Neuron (in vitro differentiated cells): ENCODE measurements around the gene ATRNL1.

Source experiments
- H2AFZ ChIP-seq: one replicate; pipeline ENCODE4 v1.6.1; 2013; ENCODE audit warnings: low read depth, mild to moderate bottlenecking, inconsistent platforms, low read length, moderate library complexity
- H3K27me3 ChIP-seq: one replicate; pipeline ENCODE4 v1.6.1; 2013; ENCODE audit warnings: low read length; ENCODE audit not compliant: insufficient read depth
- H3K36me3 ChIP-seq: one replicate; pipeline ENCODE4 v1.6.1; 2013; ENCODE audit warnings: low read length; ENCODE audit not compliant: insufficient read depth
- H3K4me1 ChIP-seq: one replicate; pipeline ENCODE4 v1.6.1; 2013; ENCODE audit warnings: low read length; ENCODE audit not compliant: insufficient read depth
- H3K4me3 ChIP-seq: 2 replicates; pipeline ENCODE4 v1.5.1; 2013; ENCODE audit warnings: mild to moderate bottlenecking, low read length, moderate library complexity
- H3K9me3 ChIP-seq: one replicate; pipeline ENCODE4 v1.6.1; 2013; ENCODE audit warnings: low read length

Gene ATRNL1

DNA sequence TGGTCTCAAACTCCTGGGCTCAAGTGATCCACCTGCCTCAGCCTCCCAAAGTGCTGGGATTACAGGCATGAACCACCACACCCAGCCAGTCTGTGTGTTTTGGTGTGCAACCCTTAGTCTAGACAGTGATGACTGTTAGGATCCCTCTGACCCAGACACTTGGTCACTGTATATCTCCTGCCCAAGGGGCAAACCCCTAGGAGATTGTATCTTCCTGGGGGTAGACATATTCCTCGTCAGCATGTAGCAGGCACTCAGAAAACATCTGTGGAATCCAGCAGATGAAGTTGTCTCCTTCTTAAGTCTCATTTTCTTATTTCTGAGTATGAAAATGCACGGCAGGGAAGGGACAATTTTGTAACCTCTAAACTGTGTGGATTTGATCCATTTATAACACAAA lies 887.3 kb downstream of the ATRNL1 start:
- Histone ChIP-seq H2AFZ (no peak overlapping the region), H3K36me3 (no peaks in the 10 kb centered on the region), H3K4me3 (no peak overlapping the region), H3K4me1 (no peaks in the 10 kb centered on the region), H3K27me3 (no peaks in the 10 kb centered on the region), H3K9me3 (no peaks in the 10 kb centered on the region)

DNA sequence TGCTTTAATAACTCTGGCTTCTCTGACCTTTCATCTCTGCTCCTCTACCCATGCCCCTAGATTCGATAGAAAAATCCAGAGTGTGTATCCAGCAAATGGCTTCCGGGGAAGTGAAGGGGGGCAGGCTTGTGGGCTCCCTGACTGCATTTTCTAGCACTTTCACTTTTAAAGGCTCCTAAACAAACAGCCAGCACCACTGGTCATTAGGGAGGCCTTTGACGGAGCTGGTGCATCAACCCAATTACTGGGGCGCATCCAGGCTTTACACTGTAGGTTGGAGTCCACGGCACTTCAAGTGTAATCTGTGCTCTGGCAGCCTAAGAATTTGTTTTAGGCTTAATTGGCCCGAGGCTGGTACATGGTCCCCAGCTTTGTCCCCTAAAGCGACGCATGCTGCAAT lies 887.9 kb downstream of the ATRNL1 start:
- Histone ChIP-seq H3K36me3 (no peaks in the 10 kb centered on the region), H2AFZ (no peak overlapping the region), H3K4me1 (no peaks in the 10 kb centered on the region), H3K4me3 (no peak overlapping the region), H3K9me3 (peaks cover 4% of the 10 kb centered on the region), H3K27me3 (no peaks in the 10 kb centered on the region)

DNA sequence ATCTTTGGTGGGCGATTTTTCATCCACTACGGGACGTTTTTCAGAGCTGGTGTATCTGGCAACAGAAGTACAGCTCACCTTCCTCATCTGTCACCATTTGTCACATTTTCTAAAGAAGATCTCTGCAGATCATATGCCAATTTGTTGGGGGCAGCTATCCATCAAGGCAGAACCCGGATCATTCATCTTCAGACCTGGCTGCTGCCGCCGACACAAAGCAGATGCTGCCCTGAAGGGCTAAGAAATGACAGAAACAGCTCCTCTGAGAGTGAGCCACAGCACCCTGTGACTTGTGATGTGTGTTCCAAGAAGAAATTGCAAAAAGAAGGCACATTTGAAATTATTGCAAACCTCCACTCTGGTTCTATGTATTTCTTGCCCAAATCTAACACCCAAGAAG lies 888.9 kb downstream of the ATRNL1 start:
- Histone ChIP-seq H2AFZ (no peak overlapping the region), H3K9me3 (peaks cover 4% of the 10 kb centered on the region), H3K4me3 (no peak overlapping the region), H3K4me1 (no peaks in the 10 kb centered on the region), H3K36me3 (no peaks in the 10 kb centered on the region), H3K27me3 (no peaks in the 10 kb centered on the region)

DNA sequence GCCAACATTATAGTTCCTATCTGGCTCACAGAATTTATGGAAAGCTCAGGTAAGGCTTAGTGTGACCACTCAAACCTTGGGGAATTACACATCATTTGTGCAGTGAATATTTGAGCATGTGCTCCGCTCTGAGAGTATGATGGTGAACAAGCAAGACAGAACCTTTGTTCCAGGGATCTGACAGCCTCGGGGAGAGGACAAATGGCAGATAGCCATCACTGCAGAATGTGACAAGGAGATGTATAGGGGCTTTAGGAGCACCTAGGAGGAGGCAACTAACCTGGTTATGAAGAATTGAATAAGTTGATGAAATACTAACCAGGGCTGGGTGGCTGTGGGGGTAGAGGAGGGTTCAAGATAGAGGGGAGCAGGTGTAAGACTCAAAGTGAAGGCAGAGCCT lies 889.4 kb downstream of the ATRNL1 start:
- H2AFZ ChIP-seq: no peak overlapping the region
- no peaks in the 10 kb centered on the region for H3K4me1 ChIP-seq
- no peaks in the 10 kb centered on the region for H3K36me3 ChIP-seq
- no peaks in the 10 kb centered on the region for H3K27me3 ChIP-seq
- no peak overlapping the region for H3K4me3 ChIP-seq
- H3K9me3 ChIP-seq: peaks cover 4% of the 10 kb centered on the region

DNA sequence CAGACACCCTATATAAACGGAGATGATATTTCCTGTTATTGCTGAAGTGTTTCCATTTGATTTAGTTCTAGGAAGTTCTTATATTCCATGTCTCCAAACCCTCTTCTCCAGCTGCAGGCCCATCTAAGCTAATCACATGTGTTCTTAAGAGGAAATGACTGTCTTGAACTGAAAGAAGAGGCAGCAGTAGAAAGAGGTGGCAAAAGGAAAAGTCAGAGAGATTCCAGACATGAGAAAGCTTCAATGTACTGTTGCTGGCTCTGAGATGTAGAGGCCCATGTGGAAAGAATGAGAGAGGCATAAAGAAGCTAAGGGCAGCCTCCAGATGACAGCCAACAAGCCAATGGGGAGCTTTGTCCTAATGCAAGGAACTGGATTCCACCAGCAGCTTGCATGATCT lies 892.6 kb downstream of the ATRNL1 start:
- Histone ChIP-seq H3K4me1 (no peaks in the 10 kb centered on the region), H3K27me3 (no peaks in the 10 kb centered on the region), H3K4me3 (no peak overlapping the region), H2AFZ (no peak overlapping the region), H3K36me3 (no peaks in the 10 kb centered on the region), H3K9me3 (peaks cover 4% of the 10 kb centered on the region)

DNA sequence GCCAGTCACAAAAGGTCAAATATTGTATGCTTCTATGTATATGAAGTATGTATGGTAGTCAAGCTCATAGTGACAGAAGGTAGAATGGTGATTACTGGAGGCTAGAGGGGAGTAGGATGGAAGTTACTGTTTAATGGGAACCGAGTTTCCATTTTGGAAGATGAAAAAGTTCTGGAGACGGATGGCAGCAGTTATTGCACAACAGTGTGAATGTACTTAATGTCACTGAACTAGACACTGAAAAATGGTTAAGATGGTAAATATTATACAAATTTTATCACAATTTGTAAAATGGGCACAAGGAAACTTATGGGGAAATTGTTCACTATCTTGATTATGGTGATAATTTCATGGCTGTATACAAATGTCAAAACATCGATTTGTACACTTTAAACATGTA lies 895.2 kb downstream of the ATRNL1 start:
- no peak overlapping the region for H2AFZ ChIP-seq

DNA sequence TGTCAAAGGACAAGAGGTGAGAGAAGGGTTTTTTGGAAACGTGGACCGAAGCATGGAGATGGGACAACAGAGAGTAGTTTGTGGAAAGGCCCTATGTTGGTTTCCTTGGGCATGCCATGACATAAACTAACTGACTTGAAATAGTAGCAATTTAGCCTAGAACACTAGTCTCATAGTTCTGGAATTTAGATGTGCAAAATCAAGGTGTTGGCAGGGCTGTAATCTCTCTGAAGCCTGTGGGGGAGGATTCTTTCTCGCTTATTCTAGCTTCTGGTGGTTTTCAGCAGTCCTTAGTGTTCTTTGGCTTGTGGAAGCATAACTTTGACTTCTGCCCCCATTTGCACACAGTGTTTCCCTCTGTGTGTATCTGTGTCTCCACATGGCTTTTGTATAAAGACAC lies 896.5 kb downstream of the ATRNL1 start:
- H2AFZ ChIP-seq: no peak overlapping the region
- peaks cover 6% of the 10 kb centered on the region for H3K9me3 ChIP-seq
- no peaks in the 10 kb centered on the region for H3K36me3 ChIP-seq
- H3K27me3 ChIP-seq: no peaks in the 10 kb centered on the region
- no peaks in the 10 kb centered on the region for H3K4me1 ChIP-seq
- H3K4me3 ChIP-seq: no peak overlapping the region

More for the DNA sequence above, 895.2 kb downstream of the ATRNL1 start:
- H3K9me3 ChIP-seq: peaks cover 4% of the 10 kb centered on the region
- no peak overlapping the region for H3K4me3 ChIP-seq
- H3K4me1 ChIP-seq: no peaks in the 10 kb centered on the region
- no peaks in the 10 kb centered on the region for H3K36me3 ChIP-seq
- H3K27me3 ChIP-seq: no peaks in the 10 kb centered on the region

DNA sequence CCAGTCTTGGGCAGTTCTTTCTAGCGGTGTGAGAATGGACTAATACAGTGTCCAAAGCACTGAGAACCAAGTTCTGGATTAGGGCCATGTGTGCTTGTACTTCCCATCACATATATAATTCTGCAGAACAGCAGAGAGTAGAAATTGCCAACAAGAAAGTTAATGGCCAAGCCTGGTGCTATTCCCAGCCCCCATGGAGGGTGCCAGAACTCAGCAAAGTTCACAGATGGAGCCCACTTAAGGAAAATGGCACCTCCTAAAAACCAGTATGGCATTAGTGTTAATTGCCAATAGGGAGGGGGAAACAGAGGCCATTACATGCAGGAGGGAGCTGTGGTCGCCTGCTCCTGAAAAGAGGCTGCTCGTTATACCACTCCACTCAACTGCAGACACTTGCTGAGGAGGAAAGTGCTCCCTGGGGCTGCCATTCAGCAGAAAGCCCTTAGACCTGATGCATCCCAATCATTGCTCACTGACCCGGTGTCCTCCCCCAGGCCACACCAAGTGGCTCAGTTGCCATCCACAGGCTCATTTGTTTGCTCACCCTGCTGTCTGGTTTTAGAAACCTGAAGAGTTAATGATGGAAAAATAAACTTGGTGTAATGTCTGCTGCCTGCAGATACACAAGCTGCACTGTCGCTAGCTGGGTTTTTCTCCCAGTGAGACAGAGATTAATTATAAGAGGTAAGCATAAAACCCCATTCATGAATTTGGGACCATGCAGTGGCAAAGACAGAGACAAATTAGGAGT lies 899.2 kb downstream of the ATRNL1 start:
- no peak overlapping the region for H3K4me3 ChIP-seq
- no peak overlapping the region for H2AFZ ChIP-seq
- no peaks in the 10 kb centered on the region for H3K36me3 ChIP-seq
- no peaks in the 10 kb centered on the region for H3K4me1 ChIP-seq
- no peaks in the 10 kb centered on the region for H3K27me3 ChIP-seq
- peaks cover 2% of the 10 kb centered on the region for H3K9me3 ChIP-seq

DNA sequence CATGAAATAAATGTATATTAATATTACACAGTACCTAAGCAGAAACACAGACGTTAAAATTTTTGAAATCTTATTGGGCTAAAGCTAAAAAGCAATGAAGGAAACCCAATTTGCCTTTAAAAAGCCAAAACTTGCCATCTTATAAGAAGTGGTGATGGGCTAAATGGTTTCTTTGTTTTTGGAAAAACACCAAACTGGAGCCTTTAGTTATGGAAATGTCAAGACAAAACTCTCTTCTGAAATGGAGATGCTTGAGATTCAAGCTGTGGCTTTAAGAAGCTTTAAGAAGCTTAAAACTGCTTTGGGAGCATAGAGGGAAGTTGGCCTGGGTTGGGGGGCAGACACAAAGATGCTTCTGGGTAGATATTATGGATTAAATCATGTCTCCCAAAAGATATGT lies 902.9 kb downstream of the ATRNL1 start:
- Histone ChIP-seq H3K36me3 (no peaks in the 10 kb centered on the region), H2AFZ (no peak overlapping the region), H3K9me3 (peaks cover 2% of the 10 kb centered on the region), H3K4me1 (peaks cover 10% of the 10 kb centered on the region), H3K4me3 (no peak overlapping the region), H3K27me3 (no peaks in the 10 kb centered on the region)

DNA sequence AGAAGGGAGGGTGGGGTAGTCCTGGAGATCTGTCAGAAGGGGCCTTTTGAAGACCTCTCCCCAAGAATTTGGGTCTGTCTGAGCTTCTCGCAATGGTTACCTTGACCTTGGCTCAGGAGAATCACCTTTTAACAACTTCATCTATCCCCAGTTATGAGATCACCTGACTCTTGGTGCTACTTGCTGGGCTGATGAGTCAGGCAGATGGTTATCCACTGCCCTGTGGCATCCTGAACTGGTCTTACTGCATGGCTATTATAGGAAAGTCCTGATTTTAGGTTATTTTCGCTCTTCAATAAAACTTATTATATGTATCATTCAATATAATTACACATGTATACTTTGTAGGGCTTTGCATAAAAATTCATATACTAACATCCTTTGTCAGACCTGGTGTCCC lies 905.1 kb downstream of the ATRNL1 start:
- Histone ChIP-seq H2AFZ (no peak overlapping the region), H3K27me3 (no peaks in the 10 kb centered on the region), H3K36me3 (no peaks in the 10 kb centered on the region)

More for the DNA sequence above, 905.1 kb downstream of the ATRNL1 start:
- Histone ChIP-seq H3K4me3 (no peak overlapping the region), H3K9me3 (peaks cover 2% of the 10 kb centered on the region), H3K4me1 (peaks cover 18% of the 10 kb centered on the region)
